Colonic mucosa (tissue), 4 donors: ENCODE results near the gene NAPG. TPM values are rescaled to one million over a fixed set of nuclear protein-coding genes. Genes with fewer than 3 reads are reported as not detected.

Source experiments
- DNase-seq: peaks from one replicate; pipeline ENCODE4 v3.0.0-alpha.2; 2020
- H3K27ac ChIP-seq: fragments of 200-600 bp; one replicate; pipeline ENCODE4 v1.8.0; 2021
- H3K27me3 ChIP-seq: fragments of 200-600 bp; one replicate; pipeline ENCODE4 v1.8.0; 2021
- H3K36me3 ChIP-seq: fragments of 200-600 bp; one replicate; pipeline ENCODE4 v1.8.0; 2021
- H3K4me1 ChIP-seq: fragments of 200-600 bp; one replicate; pipeline ENCODE4 v1.8.0; 2021; ENCODE audit warnings: mild to moderate bottlenecking
- H3K4me3 ChIP-seq: fragments of 200-600 bp; one replicate; pipeline ENCODE4 v1.8.0; 2021
- H3K9ac ChIP-seq, 2 donors: one replicate each; pipeline ENCODE4 v1.7.0; 2013; ENCODE audit warnings: control low read depth in 2 of 2, low read depth in 2 of 2, low read length in 2 of 2
- H3K9me3 ChIP-seq: fragments of 200-600 bp; one replicate; pipeline ENCODE4 v1.8.0; 2021
- CTCF ChIP-seq: fragments of 200-600 bp; IDR thresholded peaks from one replicate; pipeline ENCODE4 v1.8.0; 2022; ENCODE audit warnings: antibody characterized with exemption, mild to moderate bottlenecking
- intact Hi-C: fragments of 100-400 bp; cut with DNase I; formaldehyde crosslinking; loops from one replicate; pipeline ENCODE4 v1.14.1; 2022
- total RNA-seq, 2 donors: library from RNA; stranded (reverse); fragmentation: NEBNext Ultra II Directional in 1 of 2; extraction: Animal tissue kit (Norgen Biotek cat#: 25700) in 1 of 2; gene quantifications; one replicate each; pipeline ENCODE4 v1.2.1, GENCODE V29; 2021
- donor health status: healthy.
- donor health status: DM: no; HTN: no; CAD: no.
- donor health status: DM: no; HTN: no; CAD: no.

NAPG gene
- total RNA-seq, 2 donors from 2014 or later: 29.0 to 36.0 TPM

- Histone ChIP-seq H3K36me3 (no peaks in the 10 kb centered on the region), H3K4me1 (no peaks in the 10 kb centered on the region), H3K9ac (no peak overlapping the region), H3K27me3 (no peaks in the 10 kb centered on the region), H3K27ac (no peak overlapping the region), H3K4me3 (no peak overlapping the region), H3K9me3 (no peaks in the 10 kb centered on the region)
- intact Hi-C loops: no loop called here
- no peak for DNase-seq
- no peak for TF ChIP-seq CTCF
Measured at GRCh38 chr18:10482363-10482984, 43.4 kb upstream of the NAPG start.

- TF ChIP-seq CTCF: no peak
- Histone ChIP-seq H3K36me3 (no peaks in the 10 kb centered on the region), H3K27ac (no peak overlapping the region), H3K4me3 (no peak overlapping the region), H3K4me1 (no peaks in the 10 kb centered on the region), H3K9ac (no peak overlapping the region), H3K9me3 (no peaks in the 10 kb centered on the region), H3K27me3 (no peaks in the 10 kb centered on the region)
- intact Hi-C loops: no loop called here
- DNase-seq: peak; percentile 35
Measured at GRCh38 chr18:10482985-10483949, 42.6 kb upstream of the NAPG start.

GRCh38 chr18:10485475-10485874, 40.4 kb upstream of the NAPG start:
- no peak for TF ChIP-seq CTCF
- intact Hi-C loops: no loop called here
- no peaks in the 10 kb centered on the region for H3K36me3 ChIP-seq
- no peak overlapping the region for H3K9ac ChIP-seq
- no peaks in the 10 kb centered on the region for H3K9me3 ChIP-seq
- H3K4me1 ChIP-seq: no peaks in the 10 kb centered on the region
- H3K4me3 ChIP-seq: no peak overlapping the region
- H3K27me3 ChIP-seq: no peaks in the 10 kb centered on the region
- DNase-seq: no peak
- no peak overlapping the region for H3K27ac ChIP-seq

GRCh38 chr18:10486362-10486761, 39.5 kb upstream of the NAPG start:
- H3K9me3 ChIP-seq: no peaks in the 10 kb centered on the region
- intact Hi-C loops: no loop called here
- no peak overlapping the region for H3K4me3 ChIP-seq
- no peaks in the 10 kb centered on the region for H3K36me3 ChIP-seq
- H3K27me3 ChIP-seq: no peaks in the 10 kb centered on the region
- H3K9ac ChIP-seq: no peak overlapping the region
- no peak overlapping the region for H3K27ac ChIP-seq
- DNase-seq: no peak
- no peaks in the 10 kb centered on the region for H3K4me1 ChIP-seq
- no peak for TF ChIP-seq CTCF

GRCh38 chr18:10487154-10487553, 38.7 kb upstream of the NAPG start:
- Histone ChIP-seq H3K27ac (no peak overlapping the region), H3K9ac (no peak overlapping the region), H3K9me3 (no peaks in the 10 kb centered on the region), H3K36me3 (no peaks in the 10 kb centered on the region), H3K4me1 (no peaks in the 10 kb centered on the region), H3K27me3 (no peaks in the 10 kb centered on the region), H3K4me3 (no peak overlapping the region)
- intact Hi-C loops: no loop called here
- no peak for DNase-seq
- TF ChIP-seq CTCF: no peak
